Sigmoid colon (tissue), 3 donors: ENCODE data around the gene IMMP2L.

ENCODE experiments used
- POLR2A ChIP-seq, 2 donors: fragments of 450-650 bp; IDR thresholded peaks; one replicate each; pipeline ENCODE4 v1.6.1; 2016; ENCODE audit warnings: antibody characterized with exemption in 2 of 2, mild to moderate bottlenecking in 2 of 2, moderate library complexity in 2 of 2
- TF ChIP-seq, protein P1 (sequence below), 4 experiments: fragments of 450-650 bp in 3 of 4; fragments of 200-600 bp in 1 of 4; IDR thresholded peaks; one replicate each; pipeline ENCODE4 v1.5.1; 2016 to 2019; ENCODE audit warnings: antibody characterized with exemption in 4 of 4, mild to moderate bottlenecking in 3 of 4, moderate library complexity in 2 of 4

- TF ChIP-seq, protein P1, sequence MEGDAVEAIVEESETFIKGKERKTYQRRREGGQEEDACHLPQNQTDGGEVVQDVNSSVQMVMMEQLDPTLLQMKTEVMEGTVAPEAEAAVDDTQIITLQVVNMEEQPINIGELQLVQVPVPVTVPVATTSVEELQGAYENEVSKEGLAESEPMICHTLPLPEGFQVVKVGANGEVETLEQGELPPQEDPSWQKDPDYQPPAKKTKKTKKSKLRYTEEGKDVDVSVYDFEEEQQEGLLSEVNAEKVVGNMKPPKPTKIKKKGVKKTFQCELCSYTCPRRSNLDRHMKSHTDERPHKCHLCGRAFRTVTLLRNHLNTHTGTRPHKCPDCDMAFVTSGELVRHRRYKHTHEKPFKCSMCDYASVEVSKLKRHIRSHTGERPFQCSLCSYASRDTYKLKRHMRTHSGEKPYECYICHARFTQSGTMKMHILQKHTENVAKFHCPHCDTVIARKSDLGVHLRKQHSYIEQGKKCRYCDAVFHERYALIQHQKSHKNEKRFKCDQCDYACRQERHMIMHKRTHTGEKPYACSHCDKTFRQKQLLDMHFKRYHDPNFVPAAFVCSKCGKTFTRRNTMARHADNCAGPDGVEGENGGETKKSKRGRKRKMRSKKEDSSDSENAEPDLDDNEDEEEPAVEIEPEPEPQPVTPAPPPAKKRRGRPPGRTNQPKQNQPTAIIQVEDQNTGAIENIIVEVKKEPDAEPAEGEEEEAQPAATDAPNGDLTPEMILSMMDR (IDR thresholded peaks at IDR 0.05) = no peak
- no peak for TF ChIP-seq POLR2A (IDR thresholded peaks at IDR 0.05)
These were observed 167.4 kb downstream of the IMMP2L start for GRCh38 chr7:111394891-111395290.
